Prostate gland (tissue), 2 donors: ENCODE measurements around the gene KLK4.

Experiments
- POLR2A ChIP-seq: fragments of 450-650 bp; IDR thresholded peaks from one replicate; pipeline ENCODE4 v1.6.1; 2016; ENCODE audit warnings: antibody characterized with exemption, mild to moderate bottlenecking
- TF ChIP-seq, protein P1 (sequence below), 4 experiments: fragments of 200-600 bp in 2 of 4; fragments of 450-650 bp in 2 of 4; sonication (generic) in 2 of 4; IDR thresholded peaks; 1 replicate in 3 of 4; 2 replicates in 1 of 4; pipeline ENCODE4 v1.5.1; 2016 to 2019; ENCODE audit warnings: antibody characterized with exemption in 4 of 4, mild to moderate bottlenecking in 2 of 4, moderate library complexity in 2 of 4

DNA sequence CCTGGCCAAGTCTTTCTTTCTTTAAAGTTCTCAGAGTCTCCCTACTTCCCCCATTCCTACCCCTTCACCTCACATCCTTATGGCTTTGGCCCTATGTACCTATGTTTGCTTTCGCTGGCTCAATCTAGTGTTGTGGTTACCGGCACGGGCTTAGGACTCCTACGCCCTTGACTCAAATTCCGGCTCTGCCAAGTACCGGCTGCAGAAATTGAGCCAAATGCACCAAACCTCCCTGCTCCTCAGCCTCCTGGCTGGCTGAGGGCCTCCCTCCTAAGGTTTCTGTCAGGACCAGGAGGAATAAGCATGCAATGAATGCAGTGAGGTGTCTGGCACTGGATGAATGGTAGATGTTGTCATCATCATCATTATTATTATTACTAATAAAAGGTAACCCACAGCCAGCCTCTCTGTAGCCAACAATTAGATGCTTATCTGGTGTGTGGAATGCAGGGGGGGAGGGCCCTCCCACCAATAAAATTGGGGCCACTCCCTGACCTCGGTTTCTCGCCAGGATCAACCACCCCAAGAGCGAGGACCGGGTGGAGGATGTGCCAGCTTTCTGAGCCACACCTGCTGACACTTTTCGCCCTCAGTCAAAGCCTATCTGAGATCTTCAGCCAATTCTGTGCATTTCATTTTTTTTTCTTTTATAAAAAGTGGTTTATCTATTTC, 21.0 kb upstream of the KLK4 start:
- no peak for TF ChIP-seq POLR2A
- TF ChIP-seq, protein P1, sequence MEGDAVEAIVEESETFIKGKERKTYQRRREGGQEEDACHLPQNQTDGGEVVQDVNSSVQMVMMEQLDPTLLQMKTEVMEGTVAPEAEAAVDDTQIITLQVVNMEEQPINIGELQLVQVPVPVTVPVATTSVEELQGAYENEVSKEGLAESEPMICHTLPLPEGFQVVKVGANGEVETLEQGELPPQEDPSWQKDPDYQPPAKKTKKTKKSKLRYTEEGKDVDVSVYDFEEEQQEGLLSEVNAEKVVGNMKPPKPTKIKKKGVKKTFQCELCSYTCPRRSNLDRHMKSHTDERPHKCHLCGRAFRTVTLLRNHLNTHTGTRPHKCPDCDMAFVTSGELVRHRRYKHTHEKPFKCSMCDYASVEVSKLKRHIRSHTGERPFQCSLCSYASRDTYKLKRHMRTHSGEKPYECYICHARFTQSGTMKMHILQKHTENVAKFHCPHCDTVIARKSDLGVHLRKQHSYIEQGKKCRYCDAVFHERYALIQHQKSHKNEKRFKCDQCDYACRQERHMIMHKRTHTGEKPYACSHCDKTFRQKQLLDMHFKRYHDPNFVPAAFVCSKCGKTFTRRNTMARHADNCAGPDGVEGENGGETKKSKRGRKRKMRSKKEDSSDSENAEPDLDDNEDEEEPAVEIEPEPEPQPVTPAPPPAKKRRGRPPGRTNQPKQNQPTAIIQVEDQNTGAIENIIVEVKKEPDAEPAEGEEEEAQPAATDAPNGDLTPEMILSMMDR (IDR thresholded peaks at IDR 0.05) = no peak
